Ishikawa (cell line): Measurements from ENCODE around the gene EFNA2.

Experiments
- CEBPB ChIP-seq: IDR thresholded peaks from 2 replicates; pipeline ENCODE4 v1.6.1; 2012
- CREB1 ChIP-seq: IDR thresholded peaks from 2 replicates; pipeline ENCODE4 v1.6.1; 2012; ENCODE audit warnings: low read depth
- EGR1 ChIP-seq: IDR thresholded peaks from 2 replicates; pipeline ENCODE4 v1.6.1; 2012
- EP300 ChIP-seq: IDR thresholded peaks from 2 replicates; pipeline ENCODE4 v1.6.1; 2012; ENCODE audit warnings: borderline replicate concordance
- FOXM1 ChIP-seq: IDR thresholded peaks from 2 replicates; pipeline ENCODE4 v1.6.1; 2012; ENCODE audit warnings: low read depth, borderline replicate concordance
- NFIC ChIP-seq: IDR thresholded peaks from 2 replicates; pipeline ENCODE4 v1.6.1; 2012
- RAD21 ChIP-seq: IDR thresholded peaks from 2 replicates; pipeline ENCODE4 v1.6.1; 2012; ENCODE audit warnings: low read depth
- REST ChIP-seq: IDR thresholded peaks from 2 replicates; pipeline ENCODE4 v1.6.1; 2012; ENCODE audit warnings: low read depth, mild to moderate bottlenecking
- TAF1 ChIP-seq: IDR thresholded peaks from 2 replicates; pipeline ENCODE4 v1.6.1; 2012; ENCODE audit warnings: low read depth, mild to moderate bottlenecking
- TCF12 ChIP-seq: IDR thresholded peaks from 2 replicates; pipeline ENCODE4 v1.6.1; 2012; ENCODE audit warnings: low read depth
- TEAD4 ChIP-seq: IDR thresholded peaks from 2 replicates; pipeline ENCODE4 v1.6.1; 2012
- USF1 ChIP-seq: IDR thresholded peaks from 2 replicates; pipeline ENCODE4 v1.6.1; 2012
- YY1 ChIP-seq: IDR thresholded peaks from 2 replicates; pipeline ENCODE4 v1.6.1; 2012; ENCODE audit warnings: low read depth
- ZBTB7A ChIP-seq: IDR thresholded peaks from 2 replicates; pipeline ENCODE4 v1.6.1; 2012; ENCODE audit warnings: low read depth
- TF ChIP-seq, protein P1 (sequence below): IDR thresholded peaks from 2 replicates; pipeline ENCODE4 v1.6.1; 2012

EFNA2 gene

GRCh38 chr19:1255186-1256161 lies 30.2 kb upstream of the EFNA2 start:
- no peak for TF ChIP-seq EGR1
- TF ChIP-seq TEAD4: no peak

GRCh38 chr19:1256646-1257474 lies 28.8 kb upstream of the EFNA2 start:
- TF ChIP-seq TCF12: no peak
- no peak for TF ChIP-seq EGR1
- TF ChIP-seq TEAD4: no peak
- TF ChIP-seq RAD21: no peak
- TF ChIP-seq USF1: no peak
- TF ChIP-seq CEBPB: no peak
- TF ChIP-seq, protein P1, sequence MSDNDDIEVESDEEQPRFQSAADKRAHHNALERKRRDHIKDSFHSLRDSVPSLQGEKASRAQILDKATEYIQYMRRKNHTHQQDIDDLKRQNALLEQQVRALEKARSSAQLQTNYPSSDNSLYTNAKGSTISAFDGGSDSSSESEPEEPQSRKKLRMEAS: no peak
- TF ChIP-seq TAF1: no peak
- TF ChIP-seq CREB1: no peak
- no peak for TF ChIP-seq REST
- TF ChIP-seq YY1: no peak
- no peak for TF ChIP-seq EP300

DNA sequence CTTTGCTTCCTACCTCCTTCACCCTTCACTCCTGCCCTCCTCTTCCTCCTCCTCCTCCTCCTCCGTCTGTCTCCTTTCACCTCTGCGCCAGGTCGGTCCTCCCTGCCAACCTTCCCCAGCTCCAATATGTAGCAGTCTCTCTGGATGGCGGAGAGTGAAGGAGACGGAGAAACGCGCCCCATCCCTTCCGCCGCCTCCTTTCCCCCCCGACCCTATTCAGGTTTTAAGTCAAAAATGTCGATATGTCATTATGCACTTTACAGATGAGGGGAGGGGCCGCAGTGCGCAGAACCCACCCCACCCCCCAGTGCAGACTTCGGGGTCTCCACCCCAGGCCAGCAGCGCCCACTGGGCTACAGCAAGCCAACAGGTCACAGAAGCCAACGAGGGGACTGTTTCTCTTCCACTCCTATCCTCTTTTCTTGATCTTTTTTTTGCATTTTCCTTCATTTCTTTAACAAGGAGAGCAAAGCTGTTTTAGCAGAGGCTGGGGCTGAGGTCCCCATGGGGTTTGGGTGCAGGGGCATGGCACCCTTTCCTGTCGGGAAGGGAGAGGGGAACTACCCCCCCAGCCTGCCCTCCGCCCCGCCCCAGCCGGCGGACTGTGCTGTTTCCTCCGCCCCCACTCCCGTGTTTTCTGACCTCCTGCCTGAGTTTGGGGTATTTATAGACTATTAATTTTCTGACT lies 28.1 kb upstream of the EFNA2 start:
- no peak for TF ChIP-seq TAF1
- TF ChIP-seq, protein P1: no peak
- no peak for TF ChIP-seq EP300
- no peak for TF ChIP-seq TCF12
- TF ChIP-seq EGR1: no peak
- TF ChIP-seq USF1: no peak
- no peak for TF ChIP-seq CREB1
- TF ChIP-seq FOXM1: no peak
- no peak for TF ChIP-seq RAD21
- no peak for TF ChIP-seq REST
- TF ChIP-seq CEBPB: no peak

- TF ChIP-seq NFIC (no peak), TCF12 (no peak), ZBTB7A (no peak), TEAD4 (no peak), EP300 (no peak), USF1 (no peak), CEBPB (no peak), EGR1 (no peak), RAD21 (no peak), FOXM1 (no peak), REST (no peak), YY1 (no peak), TAF1 (no peak), CREB1 (no peak)
- TF ChIP-seq, protein P1: no peak
Observed at GRCh38 chr19:1258163-1258492, 27.5 kb upstream of the EFNA2 start.
